HL-60 (cell line): ENCODE results near the gene ACVR2A.

Experiments used
- DNase-seq, 2 experiments: peaks; one replicate each; pipeline ENCODE4 v3.0.0-alpha.2; 2010 to 2020; ENCODE audit warnings: low read depth in 1 of 2, low spot score in 1 of 2
- H3K27ac ChIP-seq: fragments of 250-450 bp; sonication (Bioruptor Pico); replicated peaks from 2 replicates; pipeline ENCODE4 v1.5.1; 2020; ENCODE audit warnings: mild to moderate bottlenecking, moderate library complexity
- H3K27me3 ChIP-seq: fragments of 250-450 bp; sonication (Bioruptor Pico); 2 replicates; pipeline ENCODE4 v1.5.1; 2021; ENCODE audit warnings: mild to moderate bottlenecking, moderate library complexity; ENCODE audit not compliant: insufficient read depth, poor library complexity, severe bottlenecking
- H3K4me3 ChIP-seq: replicated peaks from 2 replicates; pipeline ENCODE4 v1.5.1; 2011; ENCODE audit warnings: mild to moderate bottlenecking, control low read depth, low read length; ENCODE audit not compliant: insufficient read depth
- CTCF ChIP-seq: IDR thresholded peaks from one replicate; pipeline ENCODE4 v1.5.1; 2011; ENCODE audit warnings: low read length, control low read depth, inconsistent platforms; ENCODE audit not compliant: insufficient read depth
- GABPA ChIP-seq: IDR thresholded peaks from 2 replicates; pipeline ENCODE4 v1.6.1; 2012; ENCODE audit warnings: low read depth
- POLR2AphosphoS5 ChIP-seq: IDR thresholded peaks from 2 replicates; pipeline ENCODE4 v1.6.1; 2012; ENCODE audit warnings: low read depth
- REST ChIP-seq: IDR thresholded peaks from 2 replicates; pipeline ENCODE4 v1.6.1; 2012; ENCODE audit warnings: low read depth; ENCODE audit not compliant: insufficient replicate concordance
- SPI1 ChIP-seq: IDR thresholded peaks from 2 replicates; pipeline ENCODE4 v1.6.1; 2012; ENCODE audit warnings: low read depth, mild to moderate bottlenecking, borderline replicate concordance
- long read RNA-seq: library from polyadenylated mRNA; unstranded; transcript quantifications from one replicate; pipeline ENCODE4 v2.0.0, GENCODE V29; 2020

Gene ACVR2A
- long read RNA-seq, partial matches to known transcripts: 0 of 1 reads
- long read RNA-seq, other reads (novel, unspliced or antisense): 1 of 1 reads

- no peak for DNase-seq
- H3K27ac ChIP-seq: no peak within 1 kb of the TSS
- peaks cover 17% of the 10 kb centered on the region for H3K27me3 ChIP-seq
- peak within 1 kb of the TSS; percentile 71 for H3K4me3 ChIP-seq
- TF ChIP-seq GABPA (no peak), POLR2AphosphoS5 (no peak), CTCF (no peak), REST (no peak), SPI1 (no peak)
These were observed at the start of gene ACVR2A for GRCh38 chr2:147844697-147845410. TSS of gene ACVR2A (plus strand) at chr2:147845029. CDS start at chr2:147845153, 124 bp downstream.

- DNase-seq: no peak
- Histone ChIP-seq H3K27ac (no peak overlapping the region), H3K27me3 (no peaks in the 10 kb centered on the region), H3K4me3 (no peak overlapping the region)
- TF ChIP-seq CTCF (no peak), SPI1 (no peak)
These were observed 44.5 kb upstream of the ACVR2A start for GRCh38 chr2:147800316-147800715.

- no peak for TF ChIP-seq GABPA
- no peak for TF ChIP-seq CTCF
- no peak for DNase-seq
- no peak overlapping the region for H3K27ac ChIP-seq
- H3K27me3 ChIP-seq: no peaks in the 10 kb centered on the region
- H3K4me3 ChIP-seq: no peak overlapping the region
These were observed 38.0 kb upstream of the ACVR2A start for GRCh38 chr2:147806846-147807245.

GRCh38 chr2:147808520-147808919 is 36.3 kb upstream of the ACVR2A start:
- no peak overlapping the region for H3K4me3 ChIP-seq
- no peak for DNase-seq
- H3K27ac ChIP-seq: no peak overlapping the region
- H3K27me3 ChIP-seq: no peaks in the 10 kb centered on the region
- no peak for TF ChIP-seq CTCF
- TF ChIP-seq REST: no peak
- TF ChIP-seq SPI1: no peak
- TF ChIP-seq GABPA: no peak
- TF ChIP-seq POLR2AphosphoS5: no peak
